Upper lobe of right lung (tissue), 1 donor: ENCODE results near the gene SOS2. TPM values are rescaled to one million over a fixed set of nuclear protein-coding genes. Genes with fewer than 3 reads are reported as not detected.

ENCODE experiments used
- ATAC-seq: fragments of 200-7000 bp; cut with Tn5 transposase; one replicate; pipeline ENCODE4 v1.9.1; 2020; ENCODE audit warnings: mild to moderate bottlenecking, moderate library complexity
- DNase-seq: peaks from one replicate; pipeline ENCODE4 v3.0.0-alpha.2; 2020
- H3K27ac ChIP-seq: fragments of 200-600 bp; one replicate; pipeline ENCODE4 v1.8.0; 2022
- H3K27me3 ChIP-seq: fragments of 200-600 bp; one replicate; pipeline ENCODE4 v1.8.0; 2022; ENCODE audit warnings: mild to moderate bottlenecking
- H3K36me3 ChIP-seq: fragments of 200-600 bp; one replicate; pipeline ENCODE4 v1.8.0; 2022
- H3K4me1 ChIP-seq: fragments of 200-600 bp; one replicate; pipeline ENCODE4 v1.8.0; 2022
- H3K4me3 ChIP-seq: fragments of 200-600 bp; one replicate; pipeline ENCODE4 v1.8.0; 2022; ENCODE audit warnings: mild to moderate bottlenecking
- H3K9me3 ChIP-seq: fragments of 200-600 bp; one replicate; pipeline ENCODE4 v1.8.0; 2022
- CTCF ChIP-seq: fragments of 200-600 bp; IDR thresholded peaks from one replicate; pipeline ENCODE4 v1.8.0; 2022; ENCODE audit warnings: antibody characterized with exemption
- intact Hi-C: fragments of 100-400 bp; cut with DNase I; formaldehyde crosslinking; loops from one replicate; pipeline ENCODE4 v1.11.0; 2022
- total RNA-seq: library from RNA; stranded (reverse); fragmentation: NEBNext Ultra II Directional; extraction: Animal tissue kit (Norgen Biotek cat#: 25700); gene quantifications from one replicate; pipeline ENCODE4 v1.2.1, GENCODE V29; 2021
- donor health status: DM: no; HTN: yes; CAD: no; lungs with severe emphysema.

Gene SOS2
- total RNA-seq, 1 donor from 2014 or later = 30.3 TPM

- Histone ChIP-seq H3K27ac (no peak overlapping the region), H3K27me3 (no peaks in the 10 kb centered on the region), H3K36me3 (no peaks in the 10 kb centered on the region), H3K9me3 (no peaks in the 10 kb centered on the region), H3K4me1 (no peaks in the 10 kb centered on the region), H3K4me3 (no peak overlapping the region)
- DNase-seq (no peak), ATAC-seq (no peak)
- intact Hi-C loops = no loop called here
- TF ChIP-seq CTCF = no peak
These were observed 142.2 kb downstream of the SOS2 start for GRCh38 chr14:50089208-50089607.

DNA sequence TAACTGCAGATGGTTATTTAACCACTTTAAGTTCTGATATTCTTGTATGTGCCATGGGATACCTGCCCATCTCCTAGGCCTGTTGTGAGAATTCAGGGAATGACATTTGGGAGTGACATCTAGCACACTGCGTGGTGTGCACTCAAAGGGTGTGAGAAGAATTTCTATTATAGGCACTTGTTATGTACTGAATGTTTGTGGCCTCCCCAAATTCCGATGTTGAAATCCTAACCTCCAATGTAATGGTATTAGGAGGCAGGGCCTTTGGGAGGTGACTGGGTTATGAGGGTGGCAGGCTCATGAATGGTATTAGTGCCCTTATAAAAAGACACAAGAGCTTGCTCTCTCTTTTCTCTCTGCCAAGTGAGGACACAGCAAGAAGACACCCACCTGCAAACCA is 142.6 kb downstream of the SOS2 start:
- no peak for TF ChIP-seq CTCF
- Histone ChIP-seq H3K9me3 (no peaks in the 10 kb centered on the region), H3K4me1 (no peaks in the 10 kb centered on the region), H3K36me3 (no peaks in the 10 kb centered on the region), H3K27me3 (no peaks in the 10 kb centered on the region), H3K27ac (no peak overlapping the region), H3K4me3 (no peak overlapping the region)
- no peak for ATAC-seq
- intact Hi-C loops = no loop called here
- no peak for DNase-seq

GRCh38 chr14:50088117-50088515 is 143.3 kb downstream of the SOS2 start:
- Histone ChIP-seq H3K4me1 (peaks cover 3% of the 10 kb centered on the region), H3K9me3 (no peaks in the 10 kb centered on the region), H3K27ac (no peak overlapping the region), H3K4me3 (no peak overlapping the region), H3K27me3 (no peaks in the 10 kb centered on the region), H3K36me3 (no peaks in the 10 kb centered on the region)
- TF ChIP-seq CTCF = no peak
- DNase-seq (no peak), ATAC-seq (no peak)
- intact Hi-C loops = no loop called here

DNA sequence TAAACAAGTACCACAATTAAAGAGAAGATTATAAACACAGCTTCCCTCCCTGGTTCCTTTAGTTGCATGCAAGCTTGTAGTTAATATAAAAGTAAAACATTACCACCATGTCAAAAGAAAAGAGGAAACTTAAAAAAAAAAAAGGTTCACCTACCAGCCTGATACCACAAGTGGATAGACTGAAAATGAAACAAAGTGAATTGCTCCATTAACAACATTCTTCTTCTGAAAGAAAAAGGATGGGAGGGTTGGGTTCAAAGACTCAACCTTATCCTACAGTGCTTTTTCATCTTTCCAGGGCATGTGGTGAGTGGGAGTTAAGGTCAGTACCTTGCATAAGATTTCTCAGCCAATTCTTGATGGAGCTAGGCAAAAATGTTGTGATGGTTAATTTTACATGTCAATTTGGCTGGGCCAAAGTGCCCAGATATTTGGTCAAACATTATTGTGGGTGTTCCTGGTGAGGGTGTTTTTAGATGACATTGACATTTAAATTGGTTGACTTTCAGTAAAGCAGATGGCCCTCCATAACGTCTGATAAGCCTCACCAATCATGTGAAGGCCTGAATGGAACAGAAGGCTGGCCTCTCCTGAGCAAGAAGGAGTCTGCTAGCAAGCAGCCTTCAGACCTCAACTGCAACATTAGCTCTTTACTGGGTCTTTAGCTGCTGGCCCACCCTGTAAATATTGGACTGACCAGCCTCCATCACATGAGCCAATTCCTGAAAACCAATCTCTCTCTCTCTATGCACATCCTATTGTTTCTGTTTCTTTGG is 143.8 kb downstream of the SOS2 start:
- ATAC-seq = no peak
- no peak for TF ChIP-seq CTCF
- Histone ChIP-seq H3K36me3 (no peaks in the 10 kb centered on the region), H3K27me3 (no peaks in the 10 kb centered on the region), H3K4me1 (peaks cover 3% of the 10 kb centered on the region), H3K9me3 (no peaks in the 10 kb centered on the region), H3K27ac (no peak overlapping the region), H3K4me3 (no peak overlapping the region)
- DNase-seq = no peak
- intact Hi-C loops = no loop called here

- intact Hi-C loops = no loop called here
- H3K4me3 ChIP-seq = no peak overlapping the region
- DNase-seq (no peak), ATAC-seq (no peak)
- H3K36me3 ChIP-seq = no peaks in the 10 kb centered on the region
- no peaks in the 10 kb centered on the region for H3K27me3 ChIP-seq
- H3K4me1 ChIP-seq = peaks cover 3% of the 10 kb centered on the region
- no peak overlapping the region for H3K27ac ChIP-seq
- TF ChIP-seq CTCF = no peak
- H3K9me3 ChIP-seq = no peaks in the 10 kb centered on the region
These were observed 145.1 kb downstream of the SOS2 start for GRCh38 chr14:50086321-50086711.
